Mucosa of descending colon (tissue), 3 donors: ENCODE measurements around the gene SLC7A14. TPM values are rescaled to one million over a fixed set of nuclear protein-coding genes. Genes with fewer than 3 reads are reported as not detected.

Source experiments
- ATAC-seq: fragments of 200-7000 bp; cut with Tn5 transposase; one replicate; pipeline ENCODE4 v1.9.1; 2020; ENCODE audit warnings: mild to moderate bottlenecking, moderate library complexity
- DNase-seq, 3 donors: peaks; one replicate each; pipeline ENCODE4 v3.0.0-alpha.2; 2020
- H3K36me3 ChIP-seq: fragments of 200-600 bp; one replicate; pipeline ENCODE4 v1.8.0; 2021; ENCODE audit warnings: low read depth, mild to moderate bottlenecking
- H3K4me1 ChIP-seq: fragments of 200-600 bp; one replicate; pipeline ENCODE4 v1.8.0; 2021; ENCODE audit warnings: low read depth, mild to moderate bottlenecking
- H3K4me3 ChIP-seq: fragments of 200-600 bp; one replicate; pipeline ENCODE4 v1.8.0; 2021; ENCODE audit warnings: mild to moderate bottlenecking
- H3K9me3 ChIP-seq: fragments of 200-600 bp; one replicate; pipeline ENCODE4 v1.8.0; 2021; ENCODE audit warnings: mild to moderate bottlenecking
- CTCF ChIP-seq: fragments of 200-600 bp; IDR thresholded peaks from one replicate; pipeline ENCODE4 v1.8.0; 2022; ENCODE audit warnings: antibody characterized with exemption, mild to moderate bottlenecking
- intact Hi-C, 2 donors: fragments of 100-400 bp; cut with DNase I in 1 of 2; cut with micrococcal nuclease in 1 of 2; formaldehyde crosslinking; loops; one replicate each; pipeline versions ENCODE4 v1.11.0 to v1.11.1; 2022; cut with DNase I, micrococcal nuclease
- total RNA-seq, 3 donors: library from RNA; stranded (reverse); fragmentation: NEBNext Ultra II Directional in 2 of 3; extraction: Animal tissue kit (Norgen Biotek cat#: 25700) in 2 of 3; gene quantifications; one replicate each; pipeline versions ENCODE4 v1.2.1 to v1.2.4, GENCODE V29; 2021 to 2023
- donor health status: DM: no; HTN: no; CAD: no; lungs with moderate emphysema.
- donor health status: DM: no; HTN: no; CAD: no.
- donor health status: DM: no; HTN: yes; CAD: no.

The SLC7A14 gene
- total RNA-seq, 3 donors from 2014 or later = 0.26 to 2.9 (median 0.29) TPM

GRCh38 chr3:170436697-170437096, 149.2 kb downstream of the SLC7A14 start:
- Histone ChIP-seq H3K9me3 (no peaks in the 10 kb centered on the region), H3K4me1 (no peaks in the 10 kb centered on the region), H3K36me3 (no peaks in the 10 kb centered on the region), H3K4me3 (no peak overlapping the region)
- TF ChIP-seq CTCF = no peak
- no peak for DNase-seq
- intact Hi-C loops = no loop called here
- no peak for ATAC-seq

GRCh38 chr3:170432416-170432815, 153.5 kb downstream of the SLC7A14 start:
- no peaks in the 10 kb centered on the region for H3K36me3 ChIP-seq
- H3K9me3 ChIP-seq = no peaks in the 10 kb centered on the region
- DNase-seq (no peak), ATAC-seq (no peak)
- TF ChIP-seq CTCF = no peak
- H3K4me3 ChIP-seq = no peak overlapping the region
- intact Hi-C loops = no loop called here
- no peaks in the 10 kb centered on the region for H3K4me1 ChIP-seq

GRCh38 chr3:170431054-170431453, 154.8 kb downstream of the SLC7A14 start:
- Histone ChIP-seq H3K36me3 (no peaks in the 10 kb centered on the region), H3K4me3 (no peak overlapping the region), H3K9me3 (no peaks in the 10 kb centered on the region), H3K4me1 (no peaks in the 10 kb centered on the region)
- no peak for TF ChIP-seq CTCF
- DNase-seq (no peak), ATAC-seq (no peak)
- intact Hi-C loops = no loop called here

GRCh38 chr3:170429050-170429449, 156.8 kb downstream of the SLC7A14 start:
- Histone ChIP-seq H3K36me3 (no peaks in the 10 kb centered on the region), H3K9me3 (no peaks in the 10 kb centered on the region), H3K4me1 (no peaks in the 10 kb centered on the region), H3K4me3 (no peak overlapping the region)
- DNase-seq (no peak), ATAC-seq (no peak)
- intact Hi-C loops = no loop called here
- no peak for TF ChIP-seq CTCF

- Histone ChIP-seq H3K9me3 (no peaks in the 10 kb centered on the region), H3K4me3 (no peak overlapping the region), H3K36me3 (no peaks in the 10 kb centered on the region), H3K4me1 (no peaks in the 10 kb centered on the region)
- TF ChIP-seq CTCF = no peak
- ATAC-seq (no peak), DNase-seq (no peak)
- intact Hi-C loops = no loop called here
Measured at GRCh38 chr3:170428095-170428494, 157.8 kb downstream of the SLC7A14 start.

GRCh38 chr3:170426240-170426797, 159.6 kb downstream of the SLC7A14 start:
- intact Hi-C loops = no loop called here
- H3K4me1 ChIP-seq = no peaks in the 10 kb centered on the region
- H3K4me3 ChIP-seq = no peak overlapping the region
- ATAC-seq (no peak), DNase-seq (no peak)
- H3K36me3 ChIP-seq = no peaks in the 10 kb centered on the region
- H3K9me3 ChIP-seq = no peaks in the 10 kb centered on the region
- TF ChIP-seq CTCF = no peak
